DOHH2 (cell line): ENCODE results near the gene RASL11B.

Experiments used
- EZH2phosphoT487 ChIP-seq: fragments of 200-600 bp; sonication (generic); IDR thresholded peaks from 2 replicates; pipeline ENCODE4 v1.6.1; 2017; ENCODE audit warnings: borderline replicate concordance, mild to moderate bottlenecking, antibody characterized with exemption, low read length, moderate library complexity, mixed read lengths
- TF ChIP-seq, protein P1 (sequence below): fragments of 200-600 bp; sonication (generic); IDR thresholded peaks from one replicate; pipeline ENCODE4 v1.5.1; 2014; ENCODE audit warnings: antibody characterized with exemption, mild to moderate bottlenecking, low read depth, low read length; ENCODE audit not compliant: poor library complexity, severe bottlenecking

DNA sequence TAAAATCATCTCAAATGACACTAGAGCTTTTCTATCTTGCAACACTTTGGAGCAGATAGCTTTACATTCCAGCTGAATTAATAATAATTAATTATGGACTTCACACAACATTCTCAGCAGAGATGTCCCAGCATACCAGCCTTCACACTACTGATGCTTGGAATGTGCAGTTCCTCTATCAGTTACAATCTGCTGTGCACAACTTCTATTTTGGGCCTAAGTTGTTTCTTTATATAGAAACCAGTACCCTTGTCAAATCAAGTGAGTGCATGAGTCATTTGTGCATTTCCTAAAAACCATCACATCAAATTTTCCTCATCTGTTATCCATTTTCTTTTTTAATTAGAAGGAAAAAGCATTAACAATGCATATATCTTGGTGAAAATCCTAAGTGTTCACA, 8.8 kb upstream of the RASL11B start:
- TF ChIP-seq, protein P1, sequence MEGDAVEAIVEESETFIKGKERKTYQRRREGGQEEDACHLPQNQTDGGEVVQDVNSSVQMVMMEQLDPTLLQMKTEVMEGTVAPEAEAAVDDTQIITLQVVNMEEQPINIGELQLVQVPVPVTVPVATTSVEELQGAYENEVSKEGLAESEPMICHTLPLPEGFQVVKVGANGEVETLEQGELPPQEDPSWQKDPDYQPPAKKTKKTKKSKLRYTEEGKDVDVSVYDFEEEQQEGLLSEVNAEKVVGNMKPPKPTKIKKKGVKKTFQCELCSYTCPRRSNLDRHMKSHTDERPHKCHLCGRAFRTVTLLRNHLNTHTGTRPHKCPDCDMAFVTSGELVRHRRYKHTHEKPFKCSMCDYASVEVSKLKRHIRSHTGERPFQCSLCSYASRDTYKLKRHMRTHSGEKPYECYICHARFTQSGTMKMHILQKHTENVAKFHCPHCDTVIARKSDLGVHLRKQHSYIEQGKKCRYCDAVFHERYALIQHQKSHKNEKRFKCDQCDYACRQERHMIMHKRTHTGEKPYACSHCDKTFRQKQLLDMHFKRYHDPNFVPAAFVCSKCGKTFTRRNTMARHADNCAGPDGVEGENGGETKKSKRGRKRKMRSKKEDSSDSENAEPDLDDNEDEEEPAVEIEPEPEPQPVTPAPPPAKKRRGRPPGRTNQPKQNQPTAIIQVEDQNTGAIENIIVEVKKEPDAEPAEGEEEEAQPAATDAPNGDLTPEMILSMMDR: no peak
- TF ChIP-seq EZH2phosphoT487: no peak
